DMS79 (cell line): ENCODE data around the gene CLOCK.

Source experiments
- DNase-seq: peaks from one replicate; lab custom pipeline; 2025; lab: John Stamatoyannopoulos, UW

The CLOCK gene

DNA sequence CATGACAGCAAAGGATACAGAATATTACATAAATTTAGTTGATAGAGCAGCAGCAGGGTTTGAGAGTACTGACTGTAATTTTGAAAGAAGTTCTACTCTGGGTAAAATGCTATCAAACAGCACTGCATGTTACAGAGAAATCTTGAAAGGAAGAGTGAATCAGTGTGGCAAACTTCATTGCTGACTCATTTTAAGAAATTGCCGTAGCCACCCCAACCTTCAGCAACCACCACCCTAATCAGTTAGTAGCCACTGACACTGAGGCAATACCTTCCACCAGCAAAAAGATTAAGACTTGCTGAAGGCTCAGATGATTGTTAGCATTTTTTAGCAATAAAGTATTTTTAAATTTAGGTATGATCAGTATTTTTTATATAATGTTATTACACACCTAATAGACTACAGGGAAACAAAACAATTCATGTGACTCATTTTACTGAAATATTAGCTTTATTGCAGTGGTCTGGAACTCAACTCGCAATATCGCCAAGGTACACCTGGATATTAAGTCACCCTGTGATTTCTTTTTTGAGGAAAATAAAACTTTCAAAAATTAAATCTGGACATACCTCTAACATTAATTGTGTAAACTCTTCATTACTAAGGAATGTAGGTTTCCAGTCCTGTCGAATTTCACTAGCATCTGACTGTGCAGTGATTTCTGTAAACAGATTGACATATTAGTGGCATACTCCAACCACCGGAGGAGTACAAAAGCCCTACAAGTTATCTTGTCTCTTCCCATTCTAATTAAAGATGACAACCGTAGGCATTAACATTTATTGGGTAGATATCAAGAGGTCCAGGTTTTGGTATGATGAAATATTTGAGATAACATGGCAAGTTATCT lies 71.1 kb downstream of the CLOCK start:
- no peak for DNase-seq

DNA sequence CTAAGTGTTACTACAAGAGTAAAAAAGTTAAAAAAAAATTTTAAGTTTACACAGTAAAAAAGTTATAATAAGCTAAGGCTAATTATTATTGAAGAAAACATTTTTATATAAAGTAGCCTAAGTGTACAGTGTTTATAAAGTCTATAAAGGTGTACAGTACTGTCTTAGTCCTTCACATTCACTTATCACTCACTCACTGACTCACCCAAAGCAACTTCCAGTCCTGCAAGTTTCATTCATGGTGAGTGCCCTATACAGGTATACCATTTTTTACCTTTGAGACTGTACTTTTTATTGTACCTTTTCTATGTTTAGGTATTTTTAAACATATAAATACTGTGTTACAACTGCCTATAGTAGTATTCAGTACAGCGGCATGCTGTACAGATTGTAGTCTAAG lies 76.7 kb downstream of the CLOCK start:
- no peak for DNase-seq

DNA sequence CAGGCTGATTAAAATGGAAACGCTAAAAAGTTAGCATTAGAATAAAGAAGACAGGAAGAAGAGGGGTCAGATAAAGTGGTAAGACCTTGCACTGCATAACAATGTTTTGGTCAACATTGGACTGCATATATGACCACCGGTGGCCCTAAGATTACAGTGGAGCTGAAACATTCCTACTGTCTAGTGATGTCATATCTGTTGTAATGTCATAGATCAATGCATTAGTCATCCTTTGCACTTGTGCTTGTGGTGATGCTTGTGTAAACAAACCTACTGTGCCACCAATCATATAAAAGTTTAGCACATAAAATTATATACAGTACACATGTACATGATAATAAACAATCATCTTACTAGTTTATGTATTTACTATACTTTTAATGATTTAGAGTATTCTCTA lies 78.0 kb downstream of the CLOCK start:
- no peak for DNase-seq

DNA sequence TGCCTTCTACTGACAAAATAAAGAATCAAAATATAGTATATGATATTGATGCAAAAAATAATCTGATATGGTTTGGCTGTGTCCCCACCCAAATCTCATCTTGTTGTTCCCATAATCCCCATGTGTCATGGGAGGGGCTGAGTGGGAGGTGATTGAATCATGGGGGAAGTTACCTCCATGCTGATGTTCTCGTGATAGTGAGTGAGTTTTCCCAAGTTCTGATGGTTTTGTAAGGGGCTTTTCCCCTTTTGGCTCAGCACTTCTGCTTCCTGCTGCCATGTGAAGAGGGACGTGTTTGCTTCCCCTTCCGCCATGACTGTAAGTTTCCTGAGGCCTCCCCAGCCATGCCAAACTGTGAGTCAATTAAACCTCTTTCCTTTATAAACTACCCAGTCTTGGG lies 80.7 kb downstream of the CLOCK start:
- no peak for DNase-seq

DNA sequence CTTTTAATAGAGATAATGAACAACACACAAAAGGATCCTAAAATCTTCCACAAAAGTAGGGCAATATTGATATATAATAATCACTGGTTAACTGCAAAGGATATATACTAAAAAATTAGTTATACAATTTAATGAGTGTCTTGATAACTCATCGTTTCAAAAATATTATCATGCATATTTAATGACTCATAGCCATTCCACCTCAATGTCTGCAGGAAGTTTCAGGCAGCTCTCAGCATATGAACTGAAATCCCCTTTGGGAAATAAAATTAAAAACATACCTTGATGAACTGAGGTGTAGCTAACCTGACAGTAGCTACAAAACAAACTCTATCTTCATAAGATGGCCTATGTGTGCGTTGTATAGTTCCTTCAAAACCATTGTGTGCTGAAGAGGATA lies 88.1 kb downstream of the CLOCK start:
- DNase-seq = no peak

DNA sequence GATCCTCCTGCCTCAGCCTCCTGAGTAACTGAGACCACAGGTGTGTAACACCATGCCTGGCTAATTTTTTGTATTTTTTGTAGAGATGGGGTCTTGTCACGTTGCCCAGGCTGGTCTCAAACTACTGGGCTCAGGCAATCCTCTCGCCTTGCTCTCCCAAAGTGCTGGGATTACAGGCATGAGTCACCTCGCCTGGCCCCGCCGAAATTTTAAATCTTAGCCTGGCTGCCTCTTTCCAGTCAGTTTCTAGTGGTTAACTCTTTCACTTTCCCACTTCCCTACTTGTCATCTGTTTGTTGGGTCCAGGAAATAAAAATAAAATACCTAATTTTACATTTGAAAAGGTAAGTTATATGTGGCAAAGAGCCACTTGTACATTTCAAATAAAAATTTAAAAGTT lies 88.5 kb downstream of the CLOCK start:
- no peak for DNase-seq

DNA sequence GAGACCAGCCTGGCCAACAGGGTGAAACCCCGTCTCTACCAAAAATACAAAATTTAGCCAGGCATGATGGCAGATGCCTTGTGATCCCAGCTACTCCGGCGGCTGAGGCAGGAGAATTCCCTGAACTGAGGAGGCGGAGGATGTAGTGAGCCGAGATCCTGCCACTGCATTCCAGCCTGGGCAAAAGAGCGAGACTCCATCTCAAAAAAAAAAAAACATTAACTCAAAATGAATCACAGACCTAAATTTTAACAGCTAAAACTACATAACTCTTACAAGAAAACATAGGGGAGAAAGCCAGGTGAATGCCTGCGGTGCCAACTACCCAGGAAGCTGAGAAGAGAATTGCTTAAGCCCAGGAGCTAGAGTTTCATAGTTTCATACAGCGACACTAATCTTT lies 96.1 kb downstream of the CLOCK start:
- DNase-seq = no peak

DNA sequence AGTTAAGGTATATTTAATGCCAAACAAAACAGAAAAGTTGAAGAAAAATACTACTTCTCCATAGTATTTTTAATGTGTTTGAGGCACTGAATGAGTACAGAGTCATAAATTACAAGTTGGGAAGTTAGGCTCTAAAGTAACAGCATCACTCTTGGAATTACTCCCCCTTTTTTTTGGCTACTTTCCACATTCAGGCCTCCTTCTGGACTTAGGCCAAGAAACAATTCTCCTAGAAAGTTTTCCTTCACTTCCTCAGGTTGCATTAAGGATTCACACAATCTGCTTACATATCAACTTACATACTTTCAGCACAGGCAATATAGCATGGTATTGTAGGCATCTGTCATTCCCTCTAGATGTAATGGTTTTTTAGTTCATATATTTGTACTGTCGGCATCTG lies 98.9 kb downstream of the CLOCK start:
- no peak for DNase-seq

DNA sequence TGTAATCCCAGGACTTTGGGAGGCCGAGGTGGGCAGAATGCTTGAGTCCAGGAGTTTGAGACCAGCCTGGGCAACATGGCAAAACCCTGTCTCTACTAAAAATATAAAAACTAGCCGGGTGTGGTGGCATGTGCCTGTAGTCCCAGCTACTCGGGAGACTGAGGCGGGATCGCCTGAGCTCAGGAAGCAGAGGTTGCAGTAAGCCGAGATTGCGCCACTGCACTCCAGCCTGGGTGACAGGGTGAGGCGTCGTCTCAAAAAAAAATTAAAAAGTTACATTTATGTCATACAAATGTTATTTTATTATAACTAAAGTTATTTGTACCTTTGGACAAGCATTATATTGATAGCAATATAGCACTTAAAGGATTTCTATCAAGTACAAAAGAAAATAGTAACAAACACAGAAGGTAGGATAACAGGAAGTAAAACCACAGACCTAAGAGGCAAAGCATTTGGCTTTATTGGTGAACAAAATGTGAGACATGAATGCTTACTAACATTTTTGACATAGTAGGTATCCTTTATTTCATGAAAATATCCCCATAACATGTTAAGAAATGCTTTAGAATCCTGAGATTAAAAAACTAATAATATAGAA lies 99.5 kb downstream of the CLOCK start:
- DNase-seq = no peak

DNA sequence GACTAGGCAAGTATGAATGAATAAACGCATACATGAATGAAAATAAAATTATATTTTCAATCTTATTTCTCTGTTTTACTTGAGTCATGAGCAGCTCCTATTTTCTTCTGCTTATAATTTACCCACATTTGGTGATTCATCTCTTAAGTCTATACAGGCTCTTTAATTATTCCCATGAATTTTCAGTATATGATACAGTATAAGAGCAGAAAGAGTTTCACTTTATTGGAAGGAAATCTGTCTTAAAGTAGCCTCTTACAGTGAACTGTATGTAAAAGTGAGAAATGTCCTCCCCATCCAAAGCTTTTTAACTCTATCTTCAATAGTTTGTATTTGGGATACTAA lies 100.2 kb downstream of the CLOCK start:
- no peak for DNase-seq

DNA sequence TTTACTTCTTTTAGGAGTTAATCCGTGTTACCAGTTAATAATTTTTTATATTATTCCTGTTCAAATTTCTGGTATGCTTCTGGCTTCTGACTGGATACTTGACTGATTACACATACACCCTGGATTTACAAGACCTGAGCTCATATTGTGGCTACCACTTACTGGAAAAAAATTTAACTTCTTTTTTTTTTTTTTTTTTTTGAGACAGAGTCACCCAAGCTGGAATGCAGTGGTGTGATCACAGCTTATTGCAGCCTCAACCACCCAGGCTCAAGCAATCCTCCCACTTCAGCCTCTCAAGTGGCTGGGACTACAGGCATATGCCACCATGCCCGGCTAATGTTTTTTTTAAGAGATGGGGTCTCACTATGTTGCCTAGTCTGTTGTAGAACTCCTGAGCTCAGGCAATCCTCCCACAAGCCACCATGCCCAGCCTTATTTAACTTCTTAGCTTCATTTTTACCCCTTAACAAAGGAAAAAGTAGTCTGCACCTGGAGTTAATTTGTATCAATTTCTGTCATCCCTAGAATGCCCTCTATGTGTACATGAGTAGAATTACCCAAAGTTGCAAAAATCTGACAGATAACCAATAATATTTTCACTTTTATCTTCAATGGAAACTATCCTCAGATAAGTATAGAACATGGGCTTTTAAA lies 100.7 kb downstream of the CLOCK start:
- DNase-seq = no peak

DNA sequence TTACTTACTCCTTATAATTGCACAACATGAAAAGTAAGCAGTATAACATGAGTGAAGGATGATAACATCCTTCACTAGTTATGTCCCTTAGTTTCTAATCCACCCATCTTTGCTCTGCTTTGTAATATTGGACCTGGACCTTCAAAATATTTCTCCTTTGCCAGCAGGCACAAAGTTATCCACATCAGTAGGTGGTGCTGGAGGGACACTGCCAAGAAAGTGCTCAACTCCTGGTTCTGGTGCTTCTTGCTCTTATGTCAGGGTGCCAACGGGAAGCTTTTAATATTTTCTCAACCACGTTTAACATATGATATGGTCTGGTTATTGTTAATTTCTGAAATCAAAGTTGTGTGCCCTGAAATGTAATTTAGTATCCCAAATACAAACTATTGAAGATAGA lies 101.9 kb downstream of the CLOCK start:
- no peak for DNase-seq

DNA sequence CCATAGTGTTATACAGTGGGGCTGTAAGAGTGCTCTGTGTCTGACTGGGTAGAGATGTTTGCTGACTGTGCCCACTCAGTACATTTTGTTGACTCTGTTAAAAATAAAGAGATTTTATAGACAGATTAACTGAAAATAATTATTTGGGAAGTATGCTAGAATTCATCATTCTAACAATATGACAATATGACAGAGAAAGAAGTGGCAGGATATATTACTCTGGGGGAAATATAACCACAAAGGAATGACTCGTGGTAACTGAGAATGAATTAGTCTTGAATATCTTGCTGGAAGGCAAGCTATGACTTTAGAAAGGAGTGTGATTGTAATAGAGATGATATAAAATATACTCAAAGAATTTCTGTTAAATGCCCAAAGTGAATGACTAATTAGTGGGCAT lies 104.2 kb downstream of the CLOCK start:
- DNase-seq = no peak

DNA sequence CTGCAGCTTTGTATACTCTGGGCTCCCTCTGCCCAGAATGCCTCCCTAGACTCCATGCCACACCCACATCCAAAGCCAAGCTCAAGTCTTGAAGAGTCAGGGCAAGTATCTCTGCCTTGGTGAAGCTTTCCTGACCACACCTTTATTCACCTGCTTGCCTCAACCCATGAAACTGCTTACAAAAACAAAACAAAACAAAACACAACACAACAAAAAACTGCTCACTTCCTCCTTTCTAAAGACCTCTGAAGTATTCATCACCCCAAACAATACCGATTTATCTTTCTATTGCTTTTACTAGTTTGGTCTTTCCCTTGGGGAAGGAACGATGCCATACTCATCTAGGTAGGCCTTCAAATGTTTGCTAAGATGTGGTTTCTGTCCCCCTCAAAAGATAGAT lies 105.9 kb downstream of the CLOCK start:
- DNase-seq = no peak

DNA sequence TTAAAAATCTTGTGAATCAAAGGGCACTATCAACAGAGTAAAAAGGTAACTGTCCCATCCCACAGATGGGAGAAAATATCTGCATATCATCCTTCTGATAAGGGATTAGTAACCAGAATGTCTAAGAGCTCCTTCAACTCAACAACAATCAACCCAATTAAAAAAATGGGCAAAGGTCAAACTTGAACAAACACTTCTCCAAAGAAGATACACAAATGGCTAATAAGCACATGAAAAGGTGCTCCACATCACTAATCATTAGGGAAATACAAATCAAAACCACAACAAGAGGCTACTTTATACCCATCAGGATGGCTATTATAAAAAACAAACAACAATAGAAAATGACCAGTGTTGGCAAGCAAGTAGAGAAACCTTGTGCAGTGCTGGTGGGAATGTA lies 107.7 kb downstream of the CLOCK start:
- DNase-seq = no peak

DNA sequence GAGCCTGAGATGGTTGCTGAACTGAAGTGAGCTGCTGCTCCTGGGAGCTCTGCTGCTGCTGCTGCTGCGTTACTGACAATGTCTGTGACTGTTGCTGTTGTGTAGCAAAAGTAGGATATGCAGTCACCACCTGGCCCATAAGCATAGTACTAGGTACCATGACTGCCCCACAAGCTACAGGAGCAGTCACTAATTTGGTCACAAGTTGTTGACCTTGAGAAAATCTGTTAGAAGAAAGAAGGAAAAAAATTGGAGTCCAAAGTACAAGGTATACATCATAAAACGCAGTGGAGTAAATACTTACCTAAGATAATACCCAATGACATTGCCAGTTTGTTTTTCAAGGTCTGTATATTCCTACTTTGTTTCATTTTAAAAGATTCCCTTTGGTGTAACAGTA lies 108.4 kb downstream of the CLOCK start:
- DNase-seq = no peak

DNA sequence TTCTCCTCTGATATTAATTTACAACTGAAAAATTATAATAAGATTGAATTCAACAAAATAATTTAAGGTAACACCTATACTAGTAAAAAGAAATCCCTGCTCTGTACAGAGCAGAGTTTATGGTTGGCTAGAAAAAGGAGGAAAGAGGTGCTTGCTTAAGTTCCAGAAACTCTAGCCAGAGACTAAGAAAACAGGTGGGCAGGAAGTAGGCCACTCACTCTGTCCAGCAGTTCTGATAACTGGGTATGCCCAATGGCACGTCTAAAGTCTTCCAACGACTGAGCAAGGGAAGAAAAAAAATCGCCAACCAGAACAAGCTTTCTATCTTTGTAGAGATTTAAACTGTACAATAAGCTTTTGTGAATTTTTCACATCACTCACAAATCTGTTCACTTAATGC lies 108.9 kb downstream of the CLOCK start:
- DNase-seq = no peak

DNA sequence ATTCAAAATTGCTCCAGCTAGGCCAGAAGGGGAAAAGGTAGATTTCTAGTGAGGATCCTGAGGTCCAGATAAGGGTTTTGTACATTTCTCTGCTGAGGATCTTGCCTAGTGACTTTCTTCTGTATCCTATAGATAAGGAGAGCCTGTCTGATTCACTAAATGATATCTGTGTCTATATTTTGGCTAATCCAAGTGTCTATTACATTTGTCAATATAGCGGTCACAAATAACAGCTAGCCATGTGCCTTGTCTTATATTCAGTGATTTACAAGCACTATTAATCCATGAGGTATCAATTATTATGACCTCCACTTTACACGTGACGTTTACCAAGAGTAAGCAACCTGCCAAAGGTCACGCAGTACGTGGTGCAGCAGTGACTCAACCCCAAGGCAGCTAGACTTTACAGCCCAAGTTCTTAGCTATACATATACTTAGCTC lies 109.3 kb downstream of the CLOCK start:
- DNase-seq = no peak

DNA sequence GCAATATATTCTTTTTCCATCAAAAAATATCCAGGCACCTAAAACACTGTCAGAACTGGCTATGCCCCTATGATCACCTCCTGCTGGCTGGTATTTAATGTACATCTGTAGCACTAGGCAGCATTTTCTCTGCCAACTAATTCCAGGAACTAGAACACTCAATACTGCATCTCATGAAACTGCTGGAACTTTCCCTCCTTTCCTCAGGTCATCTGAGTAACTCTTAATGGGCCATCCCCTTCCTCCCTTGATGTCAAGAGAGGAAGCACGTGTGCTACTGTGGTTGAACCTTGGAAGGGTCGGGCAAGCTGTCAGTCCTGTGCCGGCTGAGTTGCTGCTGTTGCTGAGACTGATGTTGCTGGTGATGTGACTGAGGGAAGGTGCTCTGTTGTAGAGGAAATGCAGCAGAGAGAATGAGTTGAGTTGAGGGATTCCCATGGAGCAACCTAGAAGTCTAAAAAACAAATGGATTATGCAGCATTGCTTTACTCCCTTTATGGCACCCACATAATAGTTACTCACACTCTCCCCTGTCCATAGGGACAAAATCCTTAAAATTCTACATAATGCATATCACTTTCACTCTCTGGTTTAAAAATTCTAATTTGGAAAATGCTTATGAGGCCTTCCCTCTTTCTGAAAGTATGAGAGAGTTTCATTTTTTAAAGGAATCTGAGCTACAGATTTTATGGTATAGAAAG lies 111.4 kb downstream of the CLOCK start:
- no peak for DNase-seq

DNA sequence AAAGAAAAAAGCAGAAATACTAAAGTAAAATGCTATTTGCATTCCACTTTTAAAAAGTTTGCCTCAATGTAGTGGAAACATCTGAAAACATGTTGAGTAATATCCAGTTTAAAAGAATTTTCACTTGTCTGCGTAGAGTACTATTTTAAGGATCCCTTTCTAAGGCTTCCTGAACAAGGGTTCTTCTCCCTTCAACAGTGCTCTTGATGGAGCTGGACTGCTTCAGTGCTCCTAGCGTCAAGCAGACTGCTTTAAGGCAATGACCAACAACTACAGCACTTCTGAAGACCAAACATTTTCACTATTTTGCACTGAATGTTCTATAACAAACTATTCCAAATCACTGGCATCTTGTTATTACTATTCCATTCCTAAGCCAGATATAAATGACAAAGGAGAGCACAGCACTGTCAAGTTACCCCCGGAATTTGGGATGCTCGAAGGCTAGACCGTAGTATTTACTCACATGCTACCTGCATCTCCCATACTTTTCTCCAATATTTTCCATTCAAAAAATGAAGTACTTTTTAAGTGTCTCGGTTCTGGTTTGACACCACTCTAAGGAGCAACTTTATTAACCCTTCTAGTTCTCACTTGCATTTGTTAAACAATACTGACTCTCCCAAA lies 114.9 kb downstream of the CLOCK start:
- no peak for DNase-seq

DNA sequence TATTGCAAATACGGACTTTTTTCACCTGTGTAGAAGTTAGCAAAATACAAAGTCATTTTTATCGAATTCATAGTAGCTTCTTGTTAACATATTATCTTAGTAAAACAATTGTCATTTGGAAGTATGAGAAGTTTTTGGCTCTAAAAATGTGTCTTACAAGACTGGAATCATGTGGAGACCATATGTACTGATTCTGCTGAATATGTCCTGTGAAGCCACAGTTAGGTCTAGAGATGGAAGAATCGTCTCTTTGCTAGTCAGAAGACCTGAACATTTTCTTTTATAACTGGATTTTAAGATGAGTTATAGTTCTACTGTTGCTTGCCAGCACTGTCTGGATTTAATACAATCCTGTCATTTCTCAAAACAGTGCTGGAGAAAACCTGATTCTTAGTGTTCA lies 121.9 kb downstream of the CLOCK start:
- no peak for DNase-seq

DNA sequence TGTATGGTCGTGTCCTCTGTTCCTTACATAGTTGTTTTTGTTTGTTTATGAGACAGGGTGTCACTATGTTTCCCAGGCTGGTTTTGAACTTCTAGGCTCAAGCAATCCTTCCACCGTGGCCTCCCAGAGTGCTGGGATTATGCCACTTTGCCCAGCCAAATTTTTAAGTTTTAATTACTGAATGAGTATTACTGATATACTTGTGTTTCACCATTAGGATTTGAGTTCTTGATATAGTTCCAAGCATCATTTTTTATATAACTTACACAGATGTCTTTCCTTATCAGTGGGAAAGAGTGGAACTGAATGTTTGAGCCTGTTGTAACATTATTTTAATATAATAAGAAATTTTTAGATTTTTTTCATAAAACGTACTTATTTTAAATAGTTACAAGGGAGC lies 130.5 kb downstream of the CLOCK start:
- no peak for DNase-seq
